Sigmoid colon (tissue), 4 donors: ENCODE results near the gene C2CD4C.

Source experiments
- CTCF ChIP-seq, 4 experiments: fragments of 450-650 bp in 3 of 4; fragments of 200-600 bp in 1 of 4; IDR thresholded peaks; one replicate each; pipeline ENCODE4 v1.5.1; 2016 to 2019; ENCODE audit warnings: antibody characterized with exemption in 4 of 4, mild to moderate bottlenecking in 3 of 4, moderate library complexity in 2 of 4
- EP300 ChIP-seq, 4 donors: sonication (generic); formaldehyde crosslinking; IDR thresholded peaks; one replicate each; pipeline ENCODE4 v1.6.1; 2017; ENCODE audit warnings: antibody characterized with exemption in 4 of 4
- POLR2A ChIP-seq, 2 donors: fragments of 450-650 bp; IDR thresholded peaks; one replicate each; pipeline ENCODE4 v1.6.1; 2016; ENCODE audit warnings: antibody characterized with exemption in 2 of 2, mild to moderate bottlenecking in 2 of 2, moderate library complexity in 2 of 2
- POLR2AphosphoS5 ChIP-seq, 4 donors: sonication (generic); formaldehyde crosslinking; IDR thresholded peaks; one replicate each; pipeline ENCODE4 v1.6.1; 2017; ENCODE audit warnings: antibody characterized with exemption in 4 of 4

- TF ChIP-seq CTCF (IDR thresholded peaks at IDR 0.05): no peak
- TF ChIP-seq POLR2AphosphoS5 (IDR thresholded peaks at IDR 0.05): no peak
- TF ChIP-seq POLR2A (IDR thresholded peaks at IDR 0.05): no peak
- TF ChIP-seq EP300 (IDR thresholded peaks at IDR 0.05): no peak
These were observed 1.2 kb downstream of the C2CD4C start for GRCh38 chr19:407511-408440.
